HG02623 (cell line): ENCODE results near the gene RANGAP1.
A peak's percentile ranks its signal among the peaks of the same experiment; 100 is the strongest.
"Not testable (repeated sequence)": the region's sequence is repeated elsewhere in the genome, so short reads cannot be mapped to it uniquely, and the experiment has no call there.

ENCODE experiments used
- ATAC-seq: cut with Tn5 transposase; IDR thresholded peaks from one replicate; pipeline ENCODE4 v1.9.1; 2021; ENCODE audit warnings: moderate library complexity; ENCODE audit not compliant: unreplicated experiment

RANGAP1 gene

DNA sequence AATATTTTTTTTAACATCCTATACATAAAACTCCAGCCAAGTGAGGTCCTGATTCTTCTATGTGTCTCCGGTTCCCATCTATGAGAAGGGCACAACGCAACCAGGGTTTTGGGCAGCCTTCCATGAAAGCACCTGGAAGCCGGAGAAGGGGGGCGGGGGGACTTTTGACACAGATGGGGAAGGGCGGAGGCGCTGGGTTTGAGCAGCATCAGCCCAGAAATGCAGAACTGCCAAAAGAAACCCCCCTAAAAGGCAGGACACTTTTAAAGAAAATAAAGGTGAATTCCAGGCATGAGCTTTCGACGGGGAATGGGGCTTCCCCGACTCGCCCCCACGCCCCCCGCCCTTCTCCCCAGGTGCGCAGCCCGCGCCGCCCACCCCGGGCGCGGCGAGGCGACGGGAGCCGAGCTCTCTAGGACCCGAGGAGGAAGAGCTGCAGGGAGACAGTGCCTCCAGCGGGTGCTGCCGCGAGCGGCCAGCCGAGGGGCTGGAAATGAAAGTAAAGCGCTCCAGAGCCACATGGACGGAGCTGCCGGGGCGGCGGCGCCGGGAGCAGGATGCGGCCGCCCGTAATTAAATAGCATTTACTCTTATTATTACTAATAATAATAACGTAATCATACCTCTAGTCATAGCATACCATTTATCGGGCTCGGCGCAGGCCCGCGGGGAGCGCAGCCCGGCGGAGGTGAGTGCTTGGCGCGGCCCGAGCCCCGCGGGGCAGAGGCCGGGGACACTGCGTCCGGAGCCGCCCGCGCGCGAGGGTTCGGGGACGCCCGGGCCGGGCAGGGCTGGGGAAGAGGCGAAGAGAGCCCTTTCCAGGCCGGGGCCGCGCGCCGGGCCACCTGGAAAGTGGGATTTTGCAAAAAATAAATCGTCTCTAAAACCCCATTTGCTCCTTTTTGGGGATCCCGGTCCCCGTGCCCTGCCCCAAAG lies 15.4 kb upstream of the RANGAP1 start, which contains the start of gene ZC3H7B:
TSS of gene ZC3H7B (plus strand) at position 441 of the 936 bp plus-strand sequence. CDS start 19,136 bp downstream, outside the sequence.
- ATAC-seq: peak; percentile 84

DNA sequence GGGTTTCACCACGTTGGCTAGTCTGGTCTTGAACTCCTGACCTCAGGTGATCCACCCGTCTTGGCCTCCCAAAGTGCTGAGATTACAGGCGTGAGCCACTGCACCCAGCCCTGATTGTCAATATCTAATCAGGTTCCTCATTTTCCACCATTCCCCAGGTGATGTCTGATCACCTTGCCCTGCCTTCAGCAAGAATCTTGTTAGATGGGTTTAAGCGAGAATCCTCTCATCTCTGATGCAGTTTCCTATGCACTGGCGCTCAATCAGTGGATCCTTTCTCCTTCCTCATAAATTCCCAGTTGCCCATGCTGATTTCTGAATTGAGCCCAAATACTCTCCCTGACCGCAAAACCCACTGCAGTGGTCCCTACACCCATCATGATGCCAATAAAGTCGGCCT lies 14.7 kb upstream of the RANGAP1 start:
- ATAC-seq: no peak

DNA sequence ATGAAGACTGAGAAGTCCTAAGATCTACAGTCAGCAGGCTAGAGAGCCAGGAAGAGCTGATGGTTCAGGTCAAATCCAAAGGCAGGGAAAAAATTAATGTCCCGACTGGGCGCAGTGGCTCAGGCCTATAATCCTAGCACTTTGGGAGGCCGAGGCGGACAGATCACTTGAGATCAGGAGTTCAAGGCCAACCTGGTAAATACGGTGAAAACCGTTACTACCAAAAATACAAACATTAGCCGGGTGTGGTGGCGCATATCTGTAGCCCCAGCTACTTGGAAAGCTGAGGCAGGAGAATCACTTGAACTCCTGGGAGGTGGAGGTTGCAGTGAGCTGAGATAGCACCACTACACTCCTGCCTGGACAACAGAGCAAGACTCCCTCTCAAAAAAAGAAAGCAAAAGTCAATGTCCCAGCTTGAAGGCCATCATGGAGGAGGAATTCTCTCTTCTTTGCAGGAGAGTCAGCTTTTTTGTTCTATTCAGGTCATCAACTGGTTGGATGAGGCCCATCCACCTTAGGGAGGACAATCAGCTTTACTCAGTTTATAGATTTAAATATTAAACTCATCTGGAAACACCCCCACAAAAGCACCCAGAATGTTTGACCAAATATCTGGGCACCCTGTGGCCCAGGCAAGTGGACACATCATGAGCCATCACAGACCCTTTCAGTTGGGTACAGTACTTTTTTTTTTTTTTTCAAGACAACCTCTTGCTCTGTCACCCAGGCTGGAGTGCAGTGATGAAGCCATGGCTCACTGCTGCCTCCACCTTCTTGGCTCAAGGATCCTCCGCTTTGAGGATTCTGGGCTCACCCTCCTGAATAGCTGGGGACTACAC lies 11.1 kb upstream of the RANGAP1 start:
- ATAC-seq: no peak

DNA sequence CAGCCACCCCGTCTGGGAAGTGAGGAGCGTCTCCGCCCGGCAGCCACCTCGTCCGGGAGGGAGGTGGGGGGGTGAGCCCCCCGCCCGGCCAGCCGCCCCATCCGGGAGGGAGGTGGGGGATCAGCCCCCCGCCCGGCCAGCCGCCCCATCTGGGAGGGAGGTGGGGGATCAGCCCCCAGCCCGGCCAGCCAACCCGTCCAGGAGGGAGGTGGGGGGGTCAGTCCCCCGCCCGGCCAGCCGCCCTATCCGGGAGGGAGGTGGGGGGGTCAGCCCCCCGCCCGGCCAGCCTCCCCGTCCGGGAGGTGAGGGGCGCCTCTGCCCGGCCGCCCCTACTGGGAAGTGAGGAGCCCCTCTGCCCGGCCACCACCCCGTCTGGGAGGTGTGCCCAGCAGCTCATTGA lies 8.8 kb upstream of the RANGAP1 start:
- not testable (repeated sequence) for ATAC-seq

DNA sequence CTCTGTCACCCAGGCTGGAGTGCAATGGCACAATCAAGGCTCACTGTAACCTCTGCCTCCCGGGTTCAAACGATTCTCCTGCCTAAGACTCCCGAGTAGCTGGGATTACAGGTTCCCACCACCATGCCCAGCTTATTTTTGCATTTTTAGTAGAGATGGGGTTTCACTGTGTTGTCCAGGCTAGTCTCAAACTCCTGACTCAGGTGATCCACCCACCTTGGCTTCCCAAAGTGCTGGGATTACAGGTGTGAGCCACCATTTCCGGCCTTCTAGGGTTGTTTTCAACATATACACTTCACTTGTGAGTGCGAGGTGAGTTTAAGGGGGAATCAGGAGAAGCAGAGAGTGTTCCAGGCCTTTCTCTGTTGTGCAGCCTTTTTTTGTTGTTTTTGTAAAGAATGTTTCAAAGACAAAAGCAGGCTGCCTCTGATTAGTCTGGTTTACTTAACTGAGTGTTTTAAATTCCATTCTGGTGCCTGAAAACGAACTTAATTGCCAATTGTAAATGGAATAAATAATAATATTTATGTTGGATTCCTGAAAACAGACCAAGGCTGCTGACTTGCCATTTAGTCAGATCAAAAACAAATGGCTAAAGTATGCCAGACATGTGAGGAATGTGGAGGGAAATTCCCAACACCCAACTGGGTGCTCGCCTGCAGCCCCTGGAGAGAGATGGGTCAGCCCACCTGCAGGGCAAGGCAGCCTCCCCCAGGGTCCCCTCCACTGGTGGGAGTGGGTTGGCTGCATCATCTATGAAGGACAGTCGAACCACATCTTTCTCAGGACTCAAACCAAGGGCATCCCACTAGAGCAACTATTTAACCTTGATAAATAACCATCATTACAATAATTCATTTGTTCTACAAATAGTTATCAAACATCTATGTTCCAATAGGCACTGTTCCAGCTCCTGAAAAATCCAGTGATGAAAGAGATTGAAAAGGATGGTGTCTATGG lies 4.6 kb upstream of the RANGAP1 start:
- ATAC-seq: no peak

DNA sequence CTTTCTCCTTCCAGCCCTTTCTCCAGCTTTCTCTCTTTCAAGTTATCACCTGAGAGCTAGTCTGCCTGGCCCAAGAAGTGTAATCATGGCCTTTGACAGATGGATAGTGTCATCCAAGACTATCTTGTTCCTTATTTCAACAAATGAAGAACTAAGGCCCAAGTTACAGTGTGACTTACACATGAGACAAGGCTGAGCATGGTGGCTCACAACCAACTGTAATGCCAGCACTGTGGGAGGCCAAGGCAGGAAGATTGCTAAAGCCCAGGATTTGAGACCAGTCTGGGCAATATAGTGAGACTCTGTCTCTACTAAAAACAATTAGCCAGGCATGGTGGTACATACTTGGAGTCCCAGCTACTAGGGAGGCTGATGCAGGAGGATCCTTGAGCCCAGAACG lies 3.7 kb upstream of the RANGAP1 start:
- no peak for ATAC-seq

DNA sequence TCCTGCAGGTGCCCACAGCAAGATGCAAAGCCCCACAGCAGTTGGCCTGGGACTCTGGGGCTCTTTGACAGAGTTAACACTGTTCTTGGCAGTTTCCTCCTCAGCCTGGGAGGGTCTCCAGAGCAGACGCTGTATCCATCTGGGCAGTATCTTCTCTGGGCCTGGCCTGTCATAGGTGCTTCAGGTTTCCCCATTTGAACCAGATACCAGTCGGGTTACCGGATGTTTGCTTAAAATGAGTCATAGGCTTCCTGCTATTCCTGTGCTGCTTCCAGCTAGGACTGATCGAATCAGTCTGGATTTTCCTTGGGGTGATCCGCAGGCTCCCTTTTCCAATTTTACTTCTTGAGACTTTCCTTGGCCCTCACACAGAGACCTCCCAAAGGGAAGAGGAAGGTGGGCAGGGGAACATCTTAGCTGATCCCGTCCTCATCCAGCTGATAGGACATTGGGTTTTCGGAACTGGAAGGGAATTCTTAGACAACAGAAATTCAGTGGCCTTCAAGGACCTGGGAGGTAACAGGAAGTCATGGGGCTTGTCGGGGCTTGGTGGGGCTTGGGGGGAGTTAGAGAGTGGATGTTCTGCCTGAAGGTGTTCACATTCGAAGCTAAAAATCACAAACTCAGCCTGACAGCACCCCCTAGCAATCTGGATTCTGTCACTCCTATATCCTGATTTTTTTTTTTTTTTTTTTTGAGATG lies 2.4 kb upstream of the RANGAP1 start:
- ATAC-seq: no peak

DNA sequence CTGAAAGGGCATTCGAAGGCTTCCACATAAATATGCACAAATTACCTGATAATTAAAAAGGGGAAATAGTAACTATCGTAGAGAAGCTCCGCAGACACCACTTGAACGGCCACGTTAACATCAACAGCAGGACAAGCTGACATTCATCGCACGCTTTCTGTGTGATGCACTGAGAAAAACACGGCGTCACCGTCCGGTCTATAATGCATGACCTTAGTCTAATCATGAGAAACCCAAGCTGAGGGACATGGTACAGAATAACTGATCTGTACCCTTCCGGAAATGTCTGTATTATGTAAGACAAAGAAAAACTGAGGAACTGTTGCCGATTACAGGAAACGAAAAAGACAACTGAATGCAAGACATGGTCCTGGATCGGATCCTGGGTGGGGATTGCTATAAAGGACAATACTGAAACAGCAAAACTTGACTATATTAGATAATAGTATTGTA lies 678 bp upstream of the RANGAP1 start:
- ATAC-seq: peak; percentile 8

DNA sequence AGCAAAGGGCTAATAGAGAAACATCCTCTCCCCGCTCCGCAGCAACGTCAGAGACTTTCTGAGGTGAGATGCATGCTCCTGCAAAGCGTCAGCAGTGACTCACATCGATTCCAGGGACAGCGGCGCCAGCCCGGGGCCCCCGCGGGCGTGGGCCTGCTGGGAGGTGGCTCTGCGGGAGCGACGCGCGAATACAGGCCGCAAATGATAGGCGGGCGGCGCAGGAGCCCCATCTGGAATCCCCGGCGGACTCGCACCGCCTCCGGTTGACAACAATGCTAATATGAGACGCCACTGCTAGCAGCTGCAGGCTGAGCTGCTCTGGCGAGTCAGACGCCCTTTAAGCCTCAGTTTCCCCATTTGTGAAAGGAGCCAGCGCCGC lies 557 bp downstream of the RANGAP1 start:
- ATAC-seq: no peak

DNA sequence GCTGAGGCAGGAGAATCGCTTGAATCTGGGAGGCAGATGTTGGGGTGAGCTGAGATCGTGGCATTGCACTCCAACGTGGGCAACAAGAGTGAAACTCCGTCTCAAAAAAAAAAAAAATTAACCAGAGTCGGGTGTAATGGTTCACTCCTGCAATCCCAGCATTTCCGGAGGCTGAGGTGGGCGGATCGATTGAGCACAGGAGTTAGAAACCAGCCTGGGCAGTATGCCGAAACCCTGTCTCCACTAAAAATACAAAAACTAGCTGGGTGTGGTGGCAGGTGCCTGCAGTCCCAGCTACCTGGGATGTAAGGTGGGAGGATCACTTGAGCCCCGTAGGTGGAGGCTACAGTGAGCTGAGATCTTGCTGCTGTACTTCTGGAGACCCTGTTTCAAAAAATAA lies 1.5 kb downstream of the RANGAP1 start:
- no peak for ATAC-seq

DNA sequence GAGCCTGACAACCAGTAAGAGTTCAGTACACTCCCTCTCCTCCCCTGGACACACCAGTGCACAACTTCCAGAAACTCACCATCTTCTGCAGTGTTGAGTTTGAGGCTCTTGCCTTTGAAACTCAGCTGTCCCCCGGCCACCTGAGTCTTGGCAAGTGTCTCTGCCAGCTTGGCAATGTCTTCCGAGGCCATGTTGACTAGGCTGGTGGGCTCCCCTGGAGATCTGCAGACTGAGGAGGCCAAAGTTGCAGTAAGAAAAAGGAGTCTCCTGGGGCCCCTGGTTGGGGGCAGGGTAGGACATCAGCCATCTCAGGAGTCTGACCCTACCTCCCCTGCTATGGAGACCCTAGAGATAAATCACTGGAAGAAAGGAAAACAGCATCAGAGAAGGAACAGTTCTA lies 5.1 kb downstream of the RANGAP1 start:
- ATAC-seq: no peak

DNA sequence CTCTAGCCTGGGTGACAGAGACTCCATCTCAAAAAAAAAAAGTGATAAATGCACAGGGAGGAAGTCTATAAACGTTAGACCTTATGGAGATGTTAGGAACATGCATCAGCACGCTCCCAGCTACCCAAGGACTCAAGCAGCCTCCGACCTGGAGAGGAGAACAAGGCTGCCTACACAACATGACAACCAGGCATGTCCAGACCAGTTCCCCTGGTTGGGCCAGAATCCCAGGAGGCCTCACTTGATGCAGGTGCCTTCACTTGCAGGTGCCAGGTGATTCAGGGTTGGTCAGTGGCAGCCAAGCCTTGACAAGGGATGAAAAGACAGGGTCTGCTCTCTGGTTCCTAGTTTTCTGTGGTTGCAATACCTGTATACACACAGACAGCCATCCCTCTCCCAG lies 5.9 kb downstream of the RANGAP1 start:
- no peak for ATAC-seq

DNA sequence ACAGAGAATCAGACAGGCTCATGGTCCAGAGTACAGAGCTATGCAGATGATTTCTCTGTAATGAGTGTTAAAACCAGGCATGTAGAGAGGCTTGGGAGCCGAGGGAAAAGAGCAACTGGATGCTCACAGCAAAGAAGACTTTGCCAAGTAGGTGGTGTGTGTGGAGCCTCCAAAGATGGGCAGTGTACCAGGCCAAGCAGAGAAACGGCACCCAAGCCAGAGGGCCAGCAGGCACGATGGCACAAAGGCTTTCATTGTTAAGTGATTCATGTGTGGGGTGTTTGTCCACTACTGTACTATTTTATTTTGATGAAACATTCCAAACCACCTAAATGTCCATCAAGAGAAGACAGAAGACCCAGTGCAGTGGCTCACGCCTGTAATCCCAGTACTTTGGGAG lies 11.1 kb downstream of the RANGAP1 start:
- no peak for ATAC-seq

DNA sequence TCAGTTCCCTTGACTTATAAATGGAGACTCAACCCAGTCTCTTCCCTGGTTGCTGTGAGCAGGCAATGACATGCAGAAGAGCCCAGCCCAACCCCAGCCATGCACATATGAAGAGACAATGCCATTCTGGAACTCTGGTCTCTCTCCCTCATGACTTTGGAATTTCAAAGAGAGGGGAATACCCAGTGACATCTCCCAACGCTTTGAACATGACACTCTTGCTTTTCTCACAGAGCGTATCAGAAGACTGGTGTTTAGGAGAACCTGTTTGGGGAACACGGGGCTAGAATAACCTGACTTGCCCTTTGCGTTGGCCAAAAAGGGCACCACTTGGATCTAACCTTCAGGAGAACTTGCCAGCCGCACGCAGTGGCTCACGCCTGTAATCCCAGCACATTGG lies 12.9 kb downstream of the RANGAP1 start:
- no peak for ATAC-seq

DNA sequence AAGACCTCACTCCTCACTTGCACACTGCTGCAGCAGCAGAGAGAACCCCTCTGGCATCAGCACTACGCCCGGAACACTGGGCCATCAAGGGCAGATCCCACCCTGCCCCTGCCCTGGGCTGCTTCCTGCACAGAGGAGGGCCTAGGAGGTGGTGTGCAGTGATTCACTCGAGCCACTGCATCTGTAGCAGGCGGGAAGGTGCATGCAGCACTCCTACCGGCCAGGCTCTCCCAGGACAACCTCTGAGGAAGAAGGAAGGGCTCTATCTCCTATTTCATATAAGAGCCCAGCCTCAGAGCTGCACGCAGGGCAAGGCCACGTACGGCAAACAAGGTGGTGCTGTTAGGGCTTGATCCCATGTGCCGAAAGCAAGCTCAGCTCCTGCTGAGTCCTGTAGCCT lies 14.2 kb downstream of the RANGAP1 start:
- ATAC-seq: no peak

DNA sequence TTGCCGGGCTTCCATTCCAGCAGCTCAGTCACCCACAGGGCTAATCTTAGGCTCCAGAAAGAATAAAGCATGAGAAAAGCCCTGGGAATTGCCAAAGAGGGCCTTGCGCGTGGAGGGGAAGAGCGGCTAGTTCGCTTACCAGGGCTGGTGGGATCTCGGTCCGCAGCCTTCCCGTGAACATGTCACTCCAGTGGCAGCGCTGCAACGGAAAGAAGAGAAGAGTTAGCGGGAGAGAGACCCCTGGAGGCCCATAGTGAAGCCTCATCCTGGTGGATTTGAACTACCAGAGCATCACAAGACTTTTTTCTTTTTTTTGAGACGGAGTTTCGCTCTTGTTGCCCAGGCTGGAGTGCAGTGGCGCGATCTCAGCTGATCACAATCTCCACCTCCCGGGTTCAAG lies 18.0 kb downstream of the RANGAP1 start:
- no peak for ATAC-seq

DNA sequence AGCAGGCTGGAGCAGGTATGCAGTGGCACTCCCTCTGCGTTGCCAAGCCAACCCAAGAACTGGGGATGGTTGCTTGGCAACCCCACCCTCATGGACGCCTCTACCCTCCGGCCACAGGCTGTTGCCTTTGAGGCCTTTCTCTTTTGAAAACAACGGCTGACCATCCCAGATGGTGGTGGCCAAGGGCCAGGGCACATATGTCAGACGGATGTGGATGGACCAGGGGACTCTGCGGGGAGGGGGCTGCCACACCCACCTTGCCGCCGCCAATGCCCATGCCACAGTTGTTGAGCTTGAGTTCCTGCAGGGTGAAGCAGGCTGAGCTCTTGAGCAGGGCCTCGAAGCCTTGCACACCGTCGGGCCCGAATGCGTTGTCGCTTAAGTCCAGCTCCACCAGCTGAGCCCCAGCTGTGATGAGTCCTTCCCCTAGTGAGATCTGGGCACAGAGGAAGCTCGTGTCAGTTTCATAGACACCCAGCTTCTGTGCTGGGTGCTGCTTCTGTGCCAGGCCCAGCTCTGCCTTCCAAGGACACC lies 21.5 kb downstream of the RANGAP1 start:
- ATAC-seq: no peak

DNA sequence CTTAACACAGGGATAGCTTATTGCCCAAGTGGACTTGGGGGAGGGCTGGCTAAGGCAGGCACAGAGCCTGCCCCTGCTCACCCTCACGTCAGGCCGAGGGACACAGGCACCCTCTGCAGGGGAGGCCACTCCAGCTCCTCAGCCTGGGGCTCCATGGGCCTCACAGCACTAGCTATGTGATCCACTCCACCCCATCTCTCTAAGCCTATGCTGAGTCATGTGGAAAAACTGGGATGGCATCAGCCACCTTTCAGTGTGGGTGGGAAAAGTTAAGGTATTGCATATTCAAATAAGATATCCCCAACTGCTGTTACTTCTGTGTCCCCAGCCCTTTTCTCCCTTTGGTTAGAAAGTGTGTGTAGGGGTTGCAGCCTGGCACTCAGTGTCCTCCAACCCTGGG lies 22.3 kb downstream of the RANGAP1 start:
- no peak for ATAC-seq

DNA sequence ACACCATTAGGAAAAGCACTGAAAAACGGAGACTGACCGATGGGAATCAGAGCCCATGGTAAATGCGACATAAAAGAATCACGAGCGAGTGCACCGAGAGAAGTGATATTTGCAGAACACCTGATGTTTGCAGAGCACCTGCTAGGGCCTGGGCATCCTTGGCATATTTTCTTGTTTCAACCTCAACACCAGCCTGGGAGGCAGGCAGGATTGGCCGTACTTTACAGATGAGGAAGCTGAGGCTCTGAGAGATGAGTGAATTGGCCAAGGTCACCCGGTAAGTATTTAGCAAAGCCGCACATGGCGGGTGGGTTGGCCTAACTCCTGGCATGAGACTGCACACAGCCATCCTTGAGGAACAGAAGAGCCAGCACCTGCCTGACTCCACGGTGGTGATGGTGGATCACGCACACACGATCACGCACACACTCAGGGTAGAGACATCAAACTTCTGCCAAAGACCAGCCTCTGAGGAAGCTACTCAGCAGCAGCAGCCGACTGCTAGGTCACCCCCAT lies 23.7 kb downstream of the RANGAP1 start:
- ATAC-seq: no peak
